NCI-H446 treated with DMSO at 0.1 percent for 48 hours (cell line): Measurements from ENCODE around the gene EBF4.
"Not testable (repeated sequence)": the region's sequence is repeated elsewhere in the genome, so short reads cannot be mapped to it uniquely, and the experiment has no call there.

Source experiments
- DNase-seq: peaks from one replicate; lab custom pipeline; 2025; lab: John Stamatoyannopoulos, UW

Gene EBF4

DNA sequence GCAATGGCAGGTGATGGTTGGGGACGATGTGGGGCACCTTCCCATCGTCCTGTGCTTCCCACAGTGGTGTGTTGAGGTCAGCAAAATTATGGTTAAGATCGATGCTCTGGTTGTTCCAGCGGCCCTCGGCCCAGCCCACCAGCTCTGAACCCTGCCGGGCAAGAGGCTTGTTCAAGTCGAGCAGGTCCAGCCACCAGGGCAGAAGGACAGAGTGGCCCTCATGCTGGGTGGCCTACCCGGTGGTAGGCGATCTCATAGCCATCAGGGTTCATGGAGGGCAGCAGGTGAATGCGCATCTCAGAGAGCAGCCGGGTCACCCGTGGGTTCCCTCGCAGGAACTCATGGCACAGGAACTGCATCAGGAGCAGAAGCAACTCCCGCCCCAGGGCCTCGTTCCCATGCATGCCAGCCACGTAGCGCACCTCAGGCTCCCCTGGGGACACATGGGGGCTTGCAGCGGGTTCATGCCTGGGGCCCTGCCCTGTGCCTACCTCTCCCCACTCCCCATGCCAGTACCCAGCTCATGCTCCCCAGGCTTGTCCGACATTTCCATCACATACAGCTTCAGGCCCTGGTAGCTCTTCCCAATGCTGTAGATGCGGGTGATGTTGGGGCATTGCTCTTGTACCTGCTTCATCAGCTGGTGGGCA lies 103.6 kb downstream of the EBF4 start:
- no peak for DNase-seq

DNA sequence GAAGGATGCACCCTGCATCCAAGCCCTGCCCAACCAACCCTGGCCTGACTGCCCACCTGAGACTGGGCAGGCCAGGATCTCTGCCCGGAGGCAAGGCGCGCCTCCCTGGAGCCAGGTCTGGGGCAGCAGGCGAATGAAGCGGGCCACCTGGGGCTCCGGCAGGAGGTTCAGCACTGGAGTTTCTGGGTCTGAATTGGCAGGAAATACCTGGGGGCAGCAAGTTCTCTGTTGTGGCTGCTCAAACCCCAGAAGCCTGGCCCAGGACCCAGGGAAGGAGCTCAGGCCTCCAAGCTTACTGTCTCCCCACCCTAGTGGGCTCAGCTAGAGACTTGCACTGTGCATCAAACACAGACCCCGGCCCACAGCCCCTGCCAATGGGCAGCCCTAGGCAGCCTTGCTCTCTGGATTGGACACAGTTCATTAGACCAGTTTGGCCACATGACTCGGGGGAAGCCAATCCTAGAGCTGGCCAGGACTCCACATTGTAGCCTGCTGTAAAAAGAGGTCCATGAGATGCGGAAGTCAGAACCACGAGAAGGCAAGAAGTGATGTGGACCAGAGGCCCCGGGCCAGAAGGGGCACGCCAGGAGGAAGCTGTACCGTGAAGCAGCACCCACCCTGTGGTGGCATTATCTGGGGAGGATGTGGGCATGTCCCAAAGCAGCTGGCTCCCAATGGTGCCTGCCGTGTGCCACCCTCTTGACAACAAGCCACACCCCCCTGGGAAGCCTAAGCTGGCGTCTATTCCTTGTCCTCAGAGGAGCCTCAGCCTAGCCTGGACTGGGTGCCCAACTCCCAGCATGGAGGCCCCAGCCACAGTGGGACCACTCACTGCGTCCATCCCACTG lies 104.8 kb downstream of the EBF4 start:
- DNase-seq: no peak

DNA sequence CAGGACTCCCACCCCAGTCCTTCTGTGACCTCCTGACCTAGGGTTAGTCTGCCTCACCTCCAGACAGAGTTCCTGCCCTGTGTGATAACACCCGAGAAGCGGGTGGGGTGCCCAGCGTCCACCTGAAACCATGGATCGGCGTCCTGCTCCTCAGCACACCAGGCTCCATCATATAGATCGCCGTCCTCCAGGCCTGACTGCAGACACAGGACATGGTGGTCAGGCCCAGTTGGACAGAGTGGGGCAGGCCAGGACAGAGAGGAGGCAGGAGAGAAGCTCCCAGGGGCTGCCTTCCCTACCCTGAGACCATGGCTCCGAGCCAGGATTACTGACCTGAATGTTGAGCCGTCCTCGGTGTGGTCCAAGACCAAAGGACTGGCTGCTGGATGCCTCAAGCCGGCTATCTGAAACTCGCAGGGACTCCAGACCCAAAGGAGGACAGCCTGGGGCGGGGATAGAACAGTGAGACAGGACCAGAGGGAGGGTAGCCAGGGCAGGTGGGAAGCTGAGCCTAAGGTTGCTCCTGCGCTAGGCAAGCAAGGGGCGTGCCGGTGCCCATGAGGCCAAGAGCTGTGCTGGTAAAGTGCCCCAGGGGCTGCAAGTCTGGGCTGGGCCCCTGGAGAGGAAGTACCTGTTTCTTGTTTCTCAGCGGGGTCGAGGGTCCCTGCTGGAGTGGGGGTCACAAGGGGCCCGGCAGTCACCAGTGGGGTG lies 105.7 kb downstream of the EBF4 start:
- DNase-seq: no peak

DNA sequence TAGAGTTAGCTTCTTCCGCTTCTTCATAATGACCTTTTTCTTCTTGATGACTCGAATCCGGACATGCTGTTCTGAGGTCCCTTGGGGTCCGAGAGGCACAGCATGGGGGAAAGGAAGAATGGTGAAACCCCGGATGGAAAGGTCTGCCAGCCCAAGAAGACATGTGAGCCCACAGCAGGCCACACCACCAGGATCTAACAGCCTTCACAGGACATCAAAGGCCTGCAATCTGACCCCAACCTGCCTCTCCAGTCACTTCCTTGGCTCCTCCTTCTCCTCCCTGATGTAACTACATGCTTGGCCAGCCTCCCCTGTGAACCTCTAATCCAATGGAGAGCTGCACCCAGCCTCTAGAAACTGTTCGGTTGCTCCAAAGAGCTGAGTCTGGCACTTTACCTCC lies 106.2 kb downstream of the EBF4 start:
- DNase-seq: no peak

DNA sequence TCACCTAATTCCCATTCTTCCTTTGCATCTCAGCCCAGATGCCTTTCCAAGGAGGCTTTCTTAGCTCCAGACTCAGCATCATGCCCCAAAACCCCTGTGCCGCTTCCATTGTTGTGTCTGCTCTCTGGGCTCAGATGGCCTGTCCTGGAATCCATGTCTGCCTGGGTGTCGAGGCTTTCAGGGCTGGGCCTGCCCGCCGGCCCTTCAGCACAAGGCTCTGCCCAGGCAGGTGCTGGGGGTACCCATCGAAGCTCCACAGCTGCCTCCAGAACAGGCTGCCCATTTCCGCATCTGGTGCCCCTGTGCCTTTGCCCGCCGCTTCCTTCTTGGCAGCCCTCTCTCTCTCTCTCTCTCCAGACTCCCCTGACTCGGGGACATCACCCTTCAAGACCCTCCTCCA lies 106.7 kb downstream of the EBF4 start:
- no peak for DNase-seq

DNA sequence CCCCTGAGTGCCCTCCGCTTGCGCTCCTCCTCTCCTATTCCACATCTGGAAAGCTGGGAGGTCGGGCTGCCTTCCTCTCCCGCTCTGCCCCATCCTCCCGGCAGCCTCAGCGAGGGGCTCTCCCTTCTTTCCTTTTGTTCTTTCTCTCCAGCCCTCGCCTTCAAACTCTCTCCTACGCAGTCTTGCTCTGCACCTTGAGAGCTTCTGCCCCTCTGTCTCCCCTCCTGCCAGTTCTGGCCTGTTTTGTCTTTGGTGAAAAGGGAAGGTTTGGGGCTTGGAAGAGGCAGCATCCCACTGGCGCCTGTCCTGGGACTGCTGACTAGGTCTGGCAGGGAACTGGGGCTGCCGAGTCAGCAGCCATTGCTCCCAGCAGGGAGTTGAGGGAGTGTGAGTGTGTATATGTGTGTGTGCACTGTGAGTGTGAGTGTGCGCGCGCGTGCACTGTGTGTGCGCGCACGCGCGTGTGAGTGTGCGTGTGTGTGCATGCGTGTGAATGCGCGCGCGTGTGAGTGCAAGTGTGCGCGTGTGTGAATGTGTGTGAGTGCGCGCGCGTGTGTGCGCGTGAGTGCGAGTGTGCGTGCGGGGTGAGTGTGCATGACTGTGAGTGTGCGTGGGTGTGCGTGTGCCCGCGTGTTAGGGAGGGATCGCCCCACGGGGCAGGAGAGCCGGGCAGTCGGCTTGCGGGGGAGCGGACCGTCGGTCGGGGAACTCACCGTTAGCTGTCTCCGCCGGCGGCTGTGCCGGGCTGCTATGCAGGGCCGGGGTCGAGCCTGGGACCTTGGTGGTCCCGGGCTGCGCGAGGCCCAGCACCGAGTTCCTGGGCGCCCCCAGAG lies 107.3 kb downstream of the EBF4 start:
- DNase-seq: no peak

DNA sequence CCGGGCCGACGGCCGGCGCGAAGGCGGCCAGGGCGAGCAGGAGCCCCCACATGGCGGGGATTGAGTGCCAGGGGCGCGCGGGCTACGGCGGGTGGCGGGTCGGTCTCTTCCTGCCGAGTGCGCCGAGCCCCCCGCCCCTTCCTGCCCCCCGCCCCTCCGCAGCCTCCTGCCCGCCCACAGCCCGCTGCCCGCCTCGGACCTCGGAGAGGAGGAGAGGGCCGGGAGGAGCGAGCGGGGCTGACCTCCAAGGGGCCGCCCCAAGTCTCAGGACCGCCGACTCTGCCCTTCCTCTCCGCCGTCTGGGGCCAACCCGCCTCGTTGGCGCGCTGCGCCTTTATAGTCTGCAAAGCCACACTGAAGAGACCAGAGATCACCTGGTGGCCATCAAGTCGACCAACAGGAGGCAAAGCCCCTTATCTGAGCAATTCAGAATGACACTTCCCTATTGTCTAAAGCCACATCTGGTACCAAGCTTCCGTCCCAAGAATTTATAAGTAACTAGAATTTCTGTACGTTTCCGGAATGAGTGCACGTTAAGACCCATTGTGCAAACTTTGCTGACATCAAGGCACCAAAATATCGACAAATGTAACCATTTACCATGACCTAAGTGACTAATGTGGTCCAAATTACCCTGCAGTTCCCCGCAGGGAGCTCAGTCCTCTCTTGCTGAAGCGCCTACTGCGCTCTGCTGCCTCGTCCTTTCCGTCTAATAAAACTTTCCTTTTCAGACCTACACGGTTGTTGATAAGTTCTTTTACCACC lies 108.1 kb downstream of the EBF4 start, which contains the start of gene CPXM1:
CPXM1 (minus strand) TSS at position 107 of the 765 bp plus-strand sequence; CDS start at position 52, 55 bp downstream.
- no peak for DNase-seq

DNA sequence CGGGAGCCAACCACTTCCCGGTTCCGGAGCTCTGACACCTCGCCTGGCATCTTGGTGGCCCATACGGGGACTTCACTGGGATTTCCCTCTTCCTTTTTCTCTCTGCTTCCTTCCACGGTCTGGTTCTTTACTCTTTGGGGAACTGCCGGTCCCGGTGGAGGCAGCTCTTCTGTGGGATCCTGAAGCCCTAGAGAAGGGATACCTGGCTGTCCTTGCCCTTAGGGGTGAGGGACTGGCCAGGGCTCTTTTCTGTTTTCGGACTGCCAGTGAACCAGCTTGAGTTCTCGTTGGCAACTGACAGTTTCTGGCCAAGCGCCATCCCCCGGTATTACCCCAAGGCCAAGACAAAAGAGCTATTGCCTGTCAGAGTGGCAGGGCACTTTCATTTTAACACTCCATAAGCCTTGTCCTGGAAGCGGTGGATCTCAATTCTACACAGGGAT lies 108.7 kb downstream of the EBF4 start:
- no peak for DNase-seq

DNA sequence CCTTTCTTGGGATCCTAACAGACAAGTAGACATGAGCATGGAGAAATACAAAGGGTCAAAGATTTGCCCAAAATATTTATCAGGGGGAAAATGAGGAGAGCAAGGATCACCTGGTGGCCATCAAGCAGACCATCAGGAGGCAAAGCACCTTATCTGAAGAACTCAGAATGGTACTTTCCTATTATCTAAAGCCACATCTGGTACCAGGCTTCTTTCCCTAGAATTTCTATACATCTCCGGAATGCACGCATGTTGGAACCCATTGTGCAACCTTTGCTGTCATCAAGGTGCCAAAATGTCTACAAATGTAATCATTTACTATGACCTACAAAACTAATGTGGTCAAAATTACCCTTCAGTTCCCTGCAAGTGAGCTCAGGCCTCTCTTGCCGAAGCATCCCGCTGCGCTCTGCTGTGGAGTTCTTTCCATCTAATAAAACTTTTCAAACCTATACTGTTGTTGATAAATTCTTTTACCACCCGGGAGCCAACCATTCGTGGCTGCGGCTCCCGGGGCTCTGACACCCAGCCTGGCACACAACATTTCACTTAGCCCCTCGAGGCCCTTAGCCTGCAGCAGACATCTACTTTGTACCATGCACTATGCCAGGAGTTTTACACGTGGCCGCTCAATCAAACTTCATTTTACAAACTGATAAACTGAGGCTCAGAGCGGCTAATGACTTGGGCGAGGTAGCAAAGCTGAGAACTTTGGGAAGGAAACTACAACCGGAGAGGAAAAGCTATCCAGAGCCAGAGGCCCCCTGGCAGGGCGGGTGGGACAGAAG lies 111.7 kb downstream of the EBF4 start:
- no peak for DNase-seq

DNA sequence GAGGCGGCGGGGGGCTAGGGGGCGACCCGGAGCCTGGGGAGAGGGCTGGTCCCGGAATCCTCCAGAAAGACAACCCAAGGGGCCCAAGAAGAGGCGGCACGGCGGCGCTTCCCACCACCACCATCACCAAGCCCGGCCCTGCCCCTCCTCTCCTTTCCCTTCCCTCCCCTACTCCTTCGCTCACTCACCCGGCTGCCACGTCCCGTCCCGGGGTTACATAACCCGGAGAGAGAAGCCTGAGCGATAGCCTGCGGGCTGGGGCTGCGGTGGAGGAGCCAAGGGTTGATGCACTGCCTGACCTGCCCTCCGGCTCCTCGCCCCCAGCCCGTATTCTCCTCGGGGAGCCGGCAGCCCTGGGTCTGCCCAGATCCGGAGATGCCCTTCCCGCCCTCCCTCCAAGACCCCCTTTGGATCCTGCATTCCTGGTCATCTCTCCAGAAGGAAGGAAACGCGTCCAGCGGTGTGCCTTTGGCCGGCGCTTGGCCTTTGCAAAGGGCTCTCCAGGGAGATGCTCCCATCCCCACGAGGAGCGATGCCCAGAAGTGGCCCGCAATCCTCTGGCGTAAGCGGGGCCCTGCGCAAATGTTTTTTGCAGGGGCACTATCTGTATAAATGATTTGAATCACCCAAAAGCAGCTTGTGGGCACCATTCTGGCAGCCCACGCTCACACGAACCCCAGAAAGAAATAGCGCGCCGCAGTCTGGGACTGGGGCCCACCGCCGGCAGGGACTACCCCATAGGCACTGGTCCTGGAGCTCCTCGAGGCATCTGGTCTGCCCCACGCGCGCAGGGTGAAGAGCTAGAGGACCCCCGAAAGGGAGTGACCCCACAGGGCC lies 112.5 kb downstream of the EBF4 start:
- no peak for DNase-seq

DNA sequence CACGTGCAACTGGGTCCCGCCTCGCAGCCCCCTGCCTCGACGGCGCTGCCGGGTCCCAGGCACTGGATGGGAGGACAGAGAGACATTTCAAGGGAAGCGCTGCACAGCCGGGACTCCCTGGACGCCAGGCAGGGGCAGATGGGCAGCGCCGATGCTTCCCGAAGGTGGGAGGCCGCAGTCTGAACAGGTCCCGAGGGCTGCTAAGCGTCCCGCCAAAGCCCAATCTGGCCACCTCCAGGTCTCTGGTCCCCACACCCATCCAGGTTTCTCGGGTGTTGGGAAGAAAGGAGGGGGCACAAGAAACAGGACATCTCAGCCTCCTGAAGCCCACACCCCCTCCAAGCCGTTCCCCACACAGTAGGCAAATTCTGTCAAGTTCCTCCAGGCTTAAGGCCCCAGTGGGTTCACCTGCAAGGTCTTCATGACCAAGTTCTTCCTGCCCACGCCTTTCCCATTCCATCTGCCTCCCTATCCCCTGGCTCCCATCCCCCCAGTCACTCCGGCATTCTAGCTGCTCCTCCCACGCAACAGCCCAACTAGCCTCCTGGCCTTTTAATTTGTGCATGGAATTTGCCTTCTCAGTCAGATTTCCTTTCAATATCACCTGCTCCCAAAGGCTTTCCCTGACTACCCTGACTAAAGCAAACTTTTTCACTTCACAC lies 113.2 kb downstream of the EBF4 start:
- no peak for DNase-seq

DNA sequence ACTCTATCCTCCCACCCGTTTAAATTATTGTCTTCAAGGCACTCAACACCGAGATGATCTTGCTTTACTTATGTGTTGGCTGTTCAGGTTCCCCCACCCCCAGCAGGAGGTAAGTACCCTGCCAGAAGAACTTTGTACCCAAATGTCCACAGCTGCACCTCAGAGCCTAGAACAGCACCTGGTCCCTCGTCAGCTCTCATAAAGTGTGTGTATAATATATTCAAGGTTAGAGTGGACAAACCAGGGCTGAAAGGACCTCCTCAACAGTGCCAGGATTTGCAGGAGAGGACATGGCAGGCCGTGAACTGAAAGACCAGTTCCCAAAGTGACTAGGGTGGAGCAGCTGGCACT lies 113.7 kb downstream of the EBF4 start:
- DNase-seq: no peak

DNA sequence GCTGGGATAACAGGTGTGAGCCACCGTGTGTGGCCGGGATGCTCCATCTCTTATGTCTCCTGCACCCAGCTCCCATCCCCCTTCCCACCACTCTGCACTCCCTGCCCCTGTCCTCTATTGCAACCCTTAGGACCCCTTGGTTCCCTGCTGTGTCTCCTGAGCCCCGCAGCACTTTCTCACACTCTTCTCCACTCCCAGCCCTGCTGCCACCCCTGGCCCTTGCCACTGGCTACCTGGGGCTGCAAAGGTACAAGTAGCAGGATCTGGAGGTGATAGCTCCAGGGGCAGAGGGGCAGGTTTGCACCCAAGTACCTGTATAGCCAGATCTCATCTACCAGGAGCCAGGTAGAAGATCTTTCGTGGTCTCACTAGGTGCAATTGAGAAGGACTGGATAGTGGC lies 114.4 kb downstream of the EBF4 start:
- DNase-seq: no peak

DNA sequence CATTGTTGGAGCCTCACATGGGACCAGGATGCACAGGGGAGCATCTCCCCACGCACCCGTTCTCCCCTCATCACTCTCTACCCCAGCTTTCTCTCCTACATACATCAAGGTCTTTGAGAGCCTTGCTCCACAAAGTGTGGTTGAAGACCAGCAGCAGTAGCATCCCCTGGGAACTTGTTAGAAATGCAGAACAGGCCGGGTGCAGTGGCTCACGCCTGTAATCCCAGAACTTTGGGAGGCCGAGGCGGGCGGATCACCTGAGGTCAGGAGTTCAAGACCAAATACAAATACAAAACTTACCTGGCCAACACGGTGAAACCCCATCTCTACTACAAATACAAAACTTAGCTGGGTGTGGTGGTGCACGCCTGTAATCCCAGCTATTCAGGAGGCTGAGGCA lies 115.3 kb downstream of the EBF4 start:
- not testable (repeated sequence) for DNase-seq

DNA sequence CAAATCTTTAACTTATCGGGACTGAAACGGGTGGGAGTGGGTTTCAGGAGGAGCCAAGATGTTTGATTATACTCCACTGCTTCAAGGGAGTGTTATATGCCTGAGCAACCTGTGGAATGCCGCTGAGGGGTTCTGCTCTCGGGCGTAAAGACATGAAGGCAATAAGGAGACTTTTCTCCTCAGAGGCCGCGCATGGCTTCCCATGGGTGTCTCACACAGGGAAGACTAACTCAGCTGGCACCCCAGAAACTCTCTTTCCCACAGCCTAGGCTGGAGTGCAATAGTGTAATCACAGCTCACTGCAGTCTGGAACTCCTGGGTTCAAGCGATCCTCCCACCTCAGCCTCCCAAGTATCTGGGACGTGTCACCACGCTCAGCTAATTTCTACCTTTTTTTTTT lies 117.1 kb downstream of the EBF4 start:
- no peak for DNase-seq
